ENCODE data around the gene ARHGAP12. TPM values are rescaled to one million over a fixed set of nuclear protein-coding genes. Genes with fewer than 3 reads are reported as not detected.

Gene ARHGAP12
- total and polyA plus RNA-seq, 8 donors, result 25.5 to 40.4 (median 37.3) TPM

DNA sequence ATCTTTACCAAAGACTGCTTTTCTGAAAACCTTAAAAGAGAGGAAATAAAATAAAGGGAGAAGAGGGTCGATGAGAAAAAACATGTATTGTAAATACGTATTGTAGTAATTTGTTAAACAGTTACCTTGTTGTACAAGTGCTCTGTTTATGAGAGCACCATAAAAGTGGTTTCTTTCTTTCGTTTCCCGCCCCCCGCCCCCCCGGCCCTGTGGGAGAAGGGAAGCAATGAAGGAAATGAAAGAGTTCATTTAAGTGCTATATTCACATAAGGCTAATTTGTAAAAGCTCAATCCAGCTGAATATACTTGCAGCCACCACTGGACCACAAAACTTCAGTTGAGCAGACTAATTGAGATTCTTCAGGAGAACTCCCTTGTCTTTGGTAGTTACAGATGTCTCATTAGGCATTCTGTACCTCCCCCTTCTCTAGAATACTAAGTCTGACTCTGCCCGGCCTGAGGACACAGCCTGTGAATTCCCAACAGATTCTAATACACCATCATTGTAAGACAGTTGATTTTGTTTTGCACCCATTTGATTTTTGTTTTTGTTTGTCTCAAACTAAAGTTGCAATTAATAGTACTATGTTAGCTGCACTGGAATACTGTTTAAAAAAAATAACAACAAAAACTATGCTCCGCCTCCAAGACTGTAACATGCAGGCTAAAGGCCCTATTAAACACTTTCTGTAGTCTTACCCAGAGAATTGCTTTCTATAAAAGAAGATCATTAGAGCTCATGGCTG, 124.9 kb downstream of the ARHGAP12 start:
- ATAC-seq (no peak), DNase-seq (no peak)
- TF ChIP-seq, protein P1, sequence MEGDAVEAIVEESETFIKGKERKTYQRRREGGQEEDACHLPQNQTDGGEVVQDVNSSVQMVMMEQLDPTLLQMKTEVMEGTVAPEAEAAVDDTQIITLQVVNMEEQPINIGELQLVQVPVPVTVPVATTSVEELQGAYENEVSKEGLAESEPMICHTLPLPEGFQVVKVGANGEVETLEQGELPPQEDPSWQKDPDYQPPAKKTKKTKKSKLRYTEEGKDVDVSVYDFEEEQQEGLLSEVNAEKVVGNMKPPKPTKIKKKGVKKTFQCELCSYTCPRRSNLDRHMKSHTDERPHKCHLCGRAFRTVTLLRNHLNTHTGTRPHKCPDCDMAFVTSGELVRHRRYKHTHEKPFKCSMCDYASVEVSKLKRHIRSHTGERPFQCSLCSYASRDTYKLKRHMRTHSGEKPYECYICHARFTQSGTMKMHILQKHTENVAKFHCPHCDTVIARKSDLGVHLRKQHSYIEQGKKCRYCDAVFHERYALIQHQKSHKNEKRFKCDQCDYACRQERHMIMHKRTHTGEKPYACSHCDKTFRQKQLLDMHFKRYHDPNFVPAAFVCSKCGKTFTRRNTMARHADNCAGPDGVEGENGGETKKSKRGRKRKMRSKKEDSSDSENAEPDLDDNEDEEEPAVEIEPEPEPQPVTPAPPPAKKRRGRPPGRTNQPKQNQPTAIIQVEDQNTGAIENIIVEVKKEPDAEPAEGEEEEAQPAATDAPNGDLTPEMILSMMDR (IDR thresholded peaks at IDR 0.05), result no peak
- intact Hi-C loops (cut with DNase I), result no loop called here
- no peak overlapping the region for H3K27ac ChIP-seq
- no peaks in the 10 kb centered on the region for H3K27me3 ChIP-seq
- no peaks in the 10 kb centered on the region for H3K36me3 ChIP-seq
- H3K9me3 ChIP-seq, result no peaks in the 10 kb centered on the region
- peaks cover 0 to 4% of the 10 kb centered on the region in 2 donors for H3K4me1 ChIP-seq
- no peak overlapping the region for H3K4me3 ChIP-seq

- DNase-seq (no peak), ATAC-seq (no peak)
- no peak overlapping the region for H3K27ac ChIP-seq
- no peaks in the 10 kb centered on the region for H3K36me3 ChIP-seq
- no peak overlapping the region for H3K4me3 ChIP-seq
- no peaks in the 10 kb centered on the region for H3K4me1 ChIP-seq
- H3K9me3 ChIP-seq, result no peaks in the 10 kb centered on the region
- no peaks in the 10 kb centered on the region for H3K27me3 ChIP-seq
- intact Hi-C loops (cut with DNase I), result no loop called here
- TF ChIP-seq, protein P1 (IDR thresholded peaks at IDR 0.05), result no peak
These were observed 129.4 kb downstream of the ARHGAP12 start for GRCh38 chr10:31799181-31799580.

DNA sequence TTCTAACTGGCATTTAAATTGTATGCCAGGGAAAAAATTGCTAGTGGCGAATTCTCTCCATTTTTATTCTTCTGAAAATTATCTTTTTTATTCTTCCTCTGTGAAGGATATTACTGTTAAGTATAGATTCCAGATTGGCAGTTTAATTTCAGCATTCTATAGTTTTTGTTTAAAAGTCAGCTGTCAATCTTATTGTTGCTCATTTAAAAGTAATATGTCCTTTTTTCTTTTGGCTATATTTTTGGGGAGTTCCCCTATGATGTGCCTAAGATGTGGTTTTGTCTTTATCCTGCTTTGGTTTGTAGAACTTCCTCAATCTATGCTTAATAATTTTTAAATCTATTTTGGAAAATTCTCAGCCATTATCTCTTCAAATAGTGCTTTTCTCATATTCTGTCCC, 135.9 kb downstream of the ARHGAP12 start:
- Histone ChIP-seq H3K27ac (no peak overlapping the region), H3K36me3 (no peaks in the 10 kb centered on the region), H3K4me3 (no peak overlapping the region), H3K4me1 (no peaks in the 10 kb centered on the region), H3K9me3 (no peaks in the 10 kb centered on the region), H3K27me3 (no peaks in the 10 kb centered on the region)
- DNase-seq, result no peak
- intact Hi-C loops (cut with DNase I), result no loop called here
- TF ChIP-seq, protein P1 (IDR thresholded peaks at IDR 0.05), result no peak
- ATAC-seq, result no peak

DNA sequence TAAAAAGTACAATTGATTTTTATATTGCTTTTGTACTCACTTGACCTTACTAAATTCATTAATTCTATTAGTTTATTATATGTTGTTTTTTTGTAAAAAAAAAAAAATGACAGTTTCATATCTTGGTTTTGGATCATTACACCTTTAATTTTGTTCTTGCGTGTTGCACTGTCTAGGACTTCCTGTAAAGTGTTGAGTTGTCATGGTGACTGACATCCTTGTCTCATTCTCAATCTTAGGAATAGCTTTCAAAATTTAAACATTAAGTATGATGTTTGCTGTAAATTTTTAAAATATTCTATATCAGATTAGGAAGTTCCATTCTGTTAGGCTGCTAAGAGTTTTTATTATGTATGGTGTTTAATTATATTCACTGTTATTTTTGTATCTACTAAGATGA, 139.1 kb downstream of the ARHGAP12 start:
- Histone ChIP-seq H3K4me1 (no peaks in the 10 kb centered on the region), H3K27me3 (no peaks in the 10 kb centered on the region), H3K36me3 (no peaks in the 10 kb centered on the region), H3K27ac (no peak overlapping the region), H3K9me3 (no peaks in the 10 kb centered on the region), H3K4me3 (no peak overlapping the region)
- no peak for ATAC-seq
- TF ChIP-seq, protein P1 (IDR thresholded peaks at IDR 0.05), result no peak
- intact Hi-C loops (cut with DNase I), result no loop called here
- DNase-seq, result no peak

DNA sequence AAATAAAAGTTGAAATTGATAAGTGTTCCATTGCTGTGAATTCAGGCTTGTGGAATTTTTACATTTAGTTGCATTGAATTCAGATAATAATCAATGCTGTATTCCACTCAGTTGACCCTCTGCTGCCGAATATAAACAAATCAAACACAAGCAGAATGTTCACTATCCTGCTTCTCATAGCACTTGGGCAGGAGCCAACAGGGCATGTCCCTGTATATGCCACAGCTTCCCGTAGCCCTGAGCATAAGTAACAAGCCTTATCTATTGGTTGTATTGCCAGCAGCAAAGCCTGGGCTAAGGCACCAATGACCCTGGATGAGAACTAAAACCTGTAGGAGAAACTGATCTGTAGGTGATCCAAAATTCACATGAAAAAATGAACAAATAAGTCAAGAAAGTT, 145.9 kb downstream of the ARHGAP12 start:
- H3K27ac ChIP-seq, result no peak overlapping the region

More for the DNA sequence above, 145.9 kb downstream of the ARHGAP12 start:
- no peaks in the 10 kb centered on the region for H3K36me3 ChIP-seq
- no peak overlapping the region for H3K4me3 ChIP-seq
- no peak for DNase-seq
- TF ChIP-seq, protein P1 (IDR thresholded peaks at IDR 0.05), result no peak
- no peaks in the 10 kb centered on the region for H3K27me3 ChIP-seq
- intact Hi-C loops (cut with DNase I), result no loop called here
- no peaks in the 10 kb centered on the region for H3K4me1 ChIP-seq
- H3K9me3 ChIP-seq, result no peaks in the 10 kb centered on the region
- ATAC-seq, result no peak

Measured in left lung (tissue), 10 donors.